ENCODE results near the gene TMEM94. TPM values are rescaled to one million over a fixed set of nuclear protein-coding genes. Genes with fewer than 3 reads are reported as not detected.

Gene TMEM94
- total RNA-seq, 1 experiment from 2014 or later, result 61.4 TPM

- no peak overlapping the region for H3K9ac ChIP-seq (ENCODE audit: extremely low read depth, insufficient read length, low read length)
- no peak overlapping the region for H2BK20ac ChIP-seq (ENCODE audit: low read depth, low read length, poor library complexity, severe bottlenecking)
- no peak overlapping the region for H3K4me2 ChIP-seq (ENCODE audit: insufficient read depth, insufficient read length, low read length)
- no peak overlapping the region for H3K4ac ChIP-seq (ENCODE audit: low read depth, low read length)
- H4K91ac ChIP-seq (ENCODE audit: insufficient read length, low read depth, low read length), result no peak overlapping the region
- H4K8ac ChIP-seq (replicated peaks; ENCODE audit: insufficient read length, low read depth, low read length), result no peak overlapping the region
- H2BK120ac ChIP-seq (ENCODE audit: low read depth, low read length, poor library complexity, severe bottlenecking), result no peak overlapping the region
- no peak overlapping the region for H2BK15ac ChIP-seq (ENCODE audit: low read depth, low read length)
- peaks cover 4% of the 10 kb centered on the region; the same call in 1 of the 2 replicates for H3K4me1 ChIP-seq (ENCODE audit: insufficient read depth, low read length)
- no peaks in the 10 kb centered on the region for H3K79me1 ChIP-seq (ENCODE audit: insufficient read depth, low read depth, low read length, poor library complexity, severe bottlenecking)
- H3K9me3 Mint-ChIP-seq, result no peaks in the 10 kb centered on the region
- no peak overlapping the region for H3K27ac Mint-ChIP-seq
- no peak overlapping the region for H2BK5ac ChIP-seq (ENCODE audit: insufficient read length, low read length)
- H3K4me1 Mint-ChIP-seq, result peaks cover 29 to 43% of the 10 kb centered on the region in 2 experiments
- H2AFZ ChIP-seq (ENCODE audit: low read length), result no peak overlapping the region
- no peaks in the 10 kb centered on the region for H4K20me1 ChIP-seq (ENCODE audit: control insufficient read depth, insufficient read depth, insufficient read length)
- H3K27me3 Mint-ChIP-seq (ENCODE audit: low read depth), result no peaks in the 10 kb centered on the region
- peaks cover 0 to 16% (median 4%) of the 10 kb centered on the region in 3 experiments; a peak in 3 of 7 replicates for H3K36me3 Mint-ChIP-seq (ENCODE audit: insufficient read depth in 1 of 3, low read depth in 3 of 3)
- WGBS (ENCODE audit: extremely low coverage, insufficient read length, low lambda C conversion rate), result no CpG with 5 or more reads among the region's 9 CpGs
- H3K79me2 ChIP-seq (ENCODE audit: insufficient read depth, low read length), result no peaks in the 10 kb centered on the region
- no peak overlapping the region for H3T11ph ChIP-seq (ENCODE audit: low read length)
- H2AK5ac ChIP-seq (ENCODE audit: insufficient read length, low read length), result no peak overlapping the region
- DNase-seq, result no peak
- H3K14ac ChIP-seq (ENCODE audit: insufficient read depth, low read length), result no peak overlapping the region
- no peaks in the 10 kb centered on the region for H3K27me3 ChIP-seq (ENCODE audit: insufficient read depth, low read length)
- H3K23ac ChIP-seq (ENCODE audit: insufficient read length, low read depth, low read length), result no peak overlapping the region
- H3K18ac ChIP-seq (ENCODE audit: insufficient read length, low read depth, low read length), result no peak overlapping the region
- peaks cover 5% of the 10 kb centered on the region for H3K23me2 ChIP-seq (ENCODE audit: insufficient read length, low read depth, low read length, poor library complexity, severe bottlenecking)
- no peak overlapping the region for H2BK12ac ChIP-seq (ENCODE audit: insufficient read length, low read depth, low read length)
- no peak overlapping the region for H3K56ac ChIP-seq (ENCODE audit: insufficient read length, low read depth, low read length)
- no peak for TF ChIP-seq CTCF (conservative IDR thresholded peaks at IDR 0.05)
- no peak overlapping the region for H3K4me3 Mint-ChIP-seq
- H4K5ac ChIP-seq (ENCODE audit: insufficient read length, low read depth, low read length), result no peak overlapping the region
- no peak overlapping the region for H3K27ac ChIP-seq (ENCODE audit: insufficient read length, low read depth, low read length)
- H3K9me3 ChIP-seq (ENCODE audit: control insufficient read depth, low read depth, low read length), result no peaks in the 10 kb centered on the region
Observed at GRCh38 chr17:75547091-75547490, 90.7 kb downstream of the TMEM94 start.
